SK-N-SH (cell line): ENCODE data around the gene TMC1. TPM values are rescaled to one million over a fixed set of nuclear protein-coding genes. Genes with fewer than 3 reads are reported as not detected.
"Not testable (repeated sequence)": the region's sequence is repeated elsewhere in the genome, so short reads cannot be mapped to it uniquely, and the experiment has no call there.

Experiments
- CTCF ChIA-PET: fragments of 300-600, 350-600 bp; formaldehyde crosslinking; extraction: SDS; loops from one replicate; lab custom pipeline; 2021; lab: Yijun Ruan, JAX
- POLR2A ChIA-PET: fragments of 350-600 bp; sonication (Branson Sonifier 250); formaldehyde crosslinking; extraction: SDS; loops from one replicate; lab custom pipeline; 2020; ENCODE audit warnings: antibody characterized with exemption, inconsistent platforms; lab: Yijun Ruan, JAX
- DNase-seq: peaks from one replicate; pipeline ENCODE4 v3.0.0; 2012
- H2AFZ ChIP-seq: fragments of 200-600 bp; sonication (generic); 2 replicates; pipeline ENCODE4 v1.8.1; 2016; ENCODE audit warnings: antibody characterized with exemption, mild to moderate bottlenecking, low read depth
- H3F3A ChIP-seq: fragments of 200-600 bp; sonication (generic); replicated peaks from 2 replicates; pipeline ENCODE3; 2016; ENCODE audit warnings: antibody characterized with exemption, mild to moderate bottlenecking; ENCODE audit not compliant: insufficient read depth
- H3K27ac ChIP-seq, 2 experiments: fragments of 200-500 bp in 1 of 2; fragments of 200-600 bp in 1 of 2; sonication (Bioruptor generic) in 1 of 2; sonication (generic), shearing (Covaris generic) in 1 of 2; 2 replicates each; pipeline versions ENCODE4 v1.5.1 to v1.6.1; 2014 to 2016; ENCODE audit warnings: low read depth in 2 of 2, inconsistent platforms in 1 of 2, low read length in 1 of 2, mild to moderate bottlenecking in 1 of 2, mixed read lengths in 1 of 2
- H3K27me3 ChIP-seq: fragments of 200-600 bp; sonication (generic), shearing (Covaris generic); 2 replicates; pipeline ENCODE4 v1.6.1; 2016; ENCODE audit warnings: mixed run types; ENCODE audit not compliant: insufficient read depth
- H3K36me3 ChIP-seq, 2 experiments: fragments of 200-500 bp in 1 of 2; fragments of 200-600 bp in 1 of 2; sonication (Bioruptor generic) in 1 of 2; sonication (generic) in 1 of 2; replicated peaks in 1 of 2; 2 replicates each; pipeline versions ENCODE3 to v1.5.1; 2014 to 2016; ENCODE audit warnings: low read length in 1 of 2, mild to moderate bottlenecking in 1 of 2; ENCODE audit not compliant: insufficient read depth in 2 of 2, control insufficient read depth in 1 of 2
- H3K4me1 ChIP-seq, 2 experiments: fragments of 200-500 bp in 1 of 2; fragments of 200-600 bp in 1 of 2; sonication (Bioruptor generic) in 1 of 2; sonication (generic), shearing (Covaris generic) in 1 of 2; 2 replicates each; pipeline versions ENCODE4 v1.5.1 to v1.6.1; 2014 to 2016; ENCODE audit warnings: low read depth in 1 of 2, low read length in 1 of 2, mixed run types in 1 of 2; ENCODE audit not compliant: insufficient read depth in 2 of 2, control insufficient read depth in 1 of 2
- H3K4me2 ChIP-seq: fragments of 200-600 bp; sonication (generic), shearing (Covaris generic); 2 replicates; pipeline ENCODE4 v1.6.1; 2017; ENCODE audit warnings: mixed run types
- H3K4me3 ChIP-seq, 2 experiments: fragments of 200-500 bp in 1 of 2; fragments of 200-600 bp in 1 of 2; sonication (Bioruptor generic) in 1 of 2; sonication (generic), shearing (Covaris generic) in 1 of 2; 2 replicates each; pipeline versions ENCODE4 v1.5.1 to v1.8.1; 2014 to 2016; ENCODE audit warnings: low read depth in 2 of 2, inconsistent platforms in 1 of 2, low read length in 1 of 2, mild to moderate bottlenecking in 1 of 2, mixed read lengths in 1 of 2, moderate library complexity in 1 of 2
- H3K79me2 ChIP-seq: fragments of 200-600 bp; sonication (generic); 2 replicates; pipeline ENCODE4 v1.8.1; 2017; ENCODE audit warnings: mild to moderate bottlenecking; ENCODE audit not compliant: insufficient read depth
- H3K9ac ChIP-seq: fragments of 200-600 bp; sonication (generic); 2 replicates; pipeline ENCODE4 v1.6.1; 2017; ENCODE audit warnings: mixed run types
- H3K9me2 ChIP-seq: fragments of 200-600 bp; sonication (generic); 2 replicates; pipeline ENCODE4 v1.6.1; 2017; ENCODE audit warnings: mixed run types
- H3K9me3 ChIP-seq: fragments of 200-600 bp; sonication (generic); 2 replicates; pipeline ENCODE4 v1.6.1; 2017; ENCODE audit warnings: mixed run types, mild to moderate bottlenecking, moderate library complexity
- H4K20me1 ChIP-seq: fragments of 200-600 bp; sonication (generic); 2 replicates; pipeline ENCODE4 v1.6.1; 2017; ENCODE audit warnings: mild to moderate bottlenecking, mixed run types; ENCODE audit not compliant: insufficient read depth
- GATA2 ChIP-seq: sonication (generic); formaldehyde crosslinking; IDR thresholded peaks from 2 replicates; pipeline ENCODE4 v1.5.0; 2020; ENCODE audit warnings: mild to moderate bottlenecking, missing genetic modification reagents
- IRF3 ChIP-seq: fragments of 150-350 bp; IDR thresholded peaks from 2 replicates; pipeline ENCODE4 v1.6.1; 2016; ENCODE audit warnings: mild to moderate bottlenecking, low read depth, low read length
- JUND ChIP-seq: IDR thresholded peaks from 2 replicates; pipeline ENCODE4 v1.4.0; 2012
- MEF2A ChIP-seq: IDR thresholded peaks from 2 replicates; pipeline ENCODE4 v1.4.0; 2012; ENCODE audit warnings: low read depth, borderline replicate concordance
- NFIC ChIP-seq: IDR thresholded peaks from 2 replicates; pipeline ENCODE4 v1.4.0; 2012; ENCODE audit warnings: borderline replicate concordance
- NRF1 ChIP-seq: IDR thresholded peaks from 2 replicates; pipeline ENCODE4 v1.6.1; 2012; ENCODE audit warnings: low read depth, mild to moderate bottlenecking, low read length
- POLR2AphosphoS5 ChIP-seq: IDR thresholded peaks from 2 replicates; pipeline ENCODE4 v1.6.1; 2012; ENCODE audit warnings: low read depth, low read length
- RAD21 ChIP-seq: IDR thresholded peaks from 2 replicates; pipeline ENCODE4 v1.6.1; 2012; ENCODE audit warnings: mild to moderate bottlenecking, low read length
- SIN3A ChIP-seq: IDR thresholded peaks from 2 replicates; pipeline ENCODE4 v1.6.1; 2012; ENCODE audit warnings: low read depth, mild to moderate bottlenecking, low read length, moderate library complexity, borderline replicate concordance
- SMC3 ChIP-seq: IDR thresholded peaks from 2 replicates; pipeline ENCODE4 v1.6.1; 2012; ENCODE audit warnings: low read depth, low read length, improper control_type of control experiment
- TCF12 ChIP-seq: IDR thresholded peaks from 2 replicates; pipeline ENCODE4 v1.4.0; 2012
- USF1 ChIP-seq: IDR thresholded peaks from 2 replicates; pipeline ENCODE4 v1.4.0; 2012; ENCODE audit warnings: low read depth, borderline replicate concordance
- WGBS: methylation state at CpG from one replicate; pipeline ENCODE4 v1.1.6; 2017; ENCODE audit warnings: low lambda C conversion rate; 5-methylcytosine and 5-hydroxymethylcytosine counted together
- polyA plus RNA-seq, 3 experiments: library from polyadenylated mRNA; depleted of rRNA; stranded (reverse); fragments of >200 nt; gene quantifications; 2 replicates each; pipeline ENCODE4 v1.2.3, GENCODE V29; 2012
- TF ChIP-seq, protein P1 (sequence below): IDR thresholded peaks from 2 replicates; pipeline ENCODE4 v1.4.0; 2012; ENCODE audit warnings: low read depth

TMC1 gene
- polyA plus RNA-seq, 1 of the 3 experiments (the other 2 are of a cell fraction) = not detected

GRCh38 chr9:72858089-72858912 is 336.9 kb downstream of the TMC1 start:
- no peak overlapping the region for H3K4me3 ChIP-seq
- no peak overlapping the region for H3K4me2 ChIP-seq
- H2AFZ ChIP-seq = no peak overlapping the region
- H3K27me3 ChIP-seq = peaks cover 12% of the 10 kb centered on the region; the same call in 1 of the 2 replicates
- H3K4me1 ChIP-seq = no peaks in the 10 kb centered on the region
- no peak overlapping the region for H3K27ac ChIP-seq
- CTCF ChIA-PET = interaction anchor here (1.4 to 1.9 kb wide), 5 partner anchors 11 to 325 kb away, joined by 6 to 11 read pairs (median 6); no protein-coding TSS in a partner anchor
- DNase-seq = no peak
- H3K9ac ChIP-seq = no peak overlapping the region
- POLR2A ChIA-PET = no interaction called here
- no peaks in the 10 kb centered on the region for H3K79me2 ChIP-seq
- H4K20me1 ChIP-seq = no peaks in the 10 kb centered on the region
- no peaks in the 10 kb centered on the region for H3K36me3 ChIP-seq
- no peaks in the 10 kb centered on the region for H3K9me3 ChIP-seq
- TF ChIP-seq GATA2 (no peak), POLR2AphosphoS5 (no peak), TCF12 (no peak)
- no peaks in the 10 kb centered on the region for H3F3A ChIP-seq
- WGBS = 3% methylated on average over 5 of the region's 5 CpGs
- H3K9me2 ChIP-seq = no peaks in the 10 kb centered on the region

DNA sequence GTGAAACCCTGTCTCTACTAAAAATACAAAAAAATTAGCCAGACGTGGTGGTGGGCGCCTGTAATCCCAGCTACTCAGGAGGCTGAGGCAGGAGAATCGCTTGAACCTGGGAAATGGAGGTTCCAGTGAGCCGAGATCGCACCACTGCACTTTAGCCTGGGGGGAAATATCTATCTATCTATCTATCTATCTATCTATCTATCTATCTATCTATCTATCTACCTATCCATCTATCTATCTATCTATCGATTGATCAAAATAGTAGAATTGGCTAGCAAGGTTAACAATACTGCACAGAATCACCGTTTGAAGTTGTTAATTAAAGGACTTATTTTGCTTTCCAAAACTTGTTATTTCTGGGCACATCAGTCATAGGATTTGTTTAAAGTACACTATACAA is 341.4 kb downstream of the TMC1 start:
- H3F3A ChIP-seq, H3K4me1 ChIP-seq, CTCF ChIA-PET, H3K9ac ChIP-seq, DNase-seq, H3K36me3 ChIP-seq, H2AFZ ChIP-seq, POLR2A ChIA-PET, H3K27ac ChIP-seq, H4K20me1 ChIP-seq, H3K4me3 ChIP-seq, H3K9me2 ChIP-seq, H3K79me2 ChIP-seq, H3K9me3 ChIP-seq, H3K4me2 ChIP-seq: not testable (repeated sequence)
- H3K27me3 ChIP-seq = peaks cover 25% of the 10 kb centered on the region; the same call in 1 of the 2 replicates
- WGBS = 8% methylated on average over 7 of the region's 7 CpGs

GRCh38 chr9:72863456-72864094 is 342.2 kb downstream of the TMC1 start:
- Histone ChIP-seq H4K20me1 (no peaks in the 10 kb centered on the region), H3K4me3 (no peak overlapping the region), H2AFZ (no peak overlapping the region), H3K9me2 (no peaks in the 10 kb centered on the region), H3F3A (no peaks in the 10 kb centered on the region), H3K4me1 (no peaks in the 10 kb centered on the region)
- 18% methylated on average over 4 of the region's 4 CpGs for WGBS
- DNase-seq = no peak
- TF ChIP-seq RAD21 (no peak), JUND (no peak), MEF2A (no peak), GATA2 (no peak), USF1 (no peak), SIN3A (no peak), NFIC (no peak), IRF3 (no peak), SMC3 (no peak), NRF1 (no peak)
- TF ChIP-seq, protein P1, sequence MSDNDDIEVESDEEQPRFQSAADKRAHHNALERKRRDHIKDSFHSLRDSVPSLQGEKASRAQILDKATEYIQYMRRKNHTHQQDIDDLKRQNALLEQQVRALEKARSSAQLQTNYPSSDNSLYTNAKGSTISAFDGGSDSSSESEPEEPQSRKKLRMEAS = no peak
- TF ChIP-seq, all 33 proteins: peak for 0
- Histone ChIP-seq H3K27me3 (peaks cover 31% of the 10 kb centered on the region; the same call in 1 of the 2 replicates), H3K36me3 (no peaks in the 10 kb centered on the region), H3K9ac (no peak overlapping the region), H3K9me3 (no peaks in the 10 kb centered on the region), H3K4me2 (no peak overlapping the region), H3K27ac (no peak overlapping the region), H3K79me2 (no peaks in the 10 kb centered on the region)
- ChIA-PET CTCF (no interaction called here), POLR2A (no interaction called here)
